Aorta (tissue), 5 donors: ENCODE results near the gene ARID5A. TPM values are rescaled to one million over a fixed set of nuclear protein-coding genes. Genes with fewer than 3 reads are reported as not detected.
A peak's percentile ranks its signal among the peaks of the same experiment; 100 is the strongest.

Source experiments
- ATAC-seq: fragments of 200-7000 bp; cut with Tn5 transposase; one replicate; pipeline ENCODE4 v1.9.1; 2022; ENCODE audit warnings: moderate library complexity; ENCODE audit not compliant: low FRiP score
- DNase-seq, 2 donors: peaks; one replicate each; pipeline ENCODE4 v3.0.0-alpha.2; 2020
- H3K27ac ChIP-seq, 2 donors: one replicate each; pipeline ENCODE4 v1.5.1; 2013; ENCODE audit warnings: low read length in 2 of 2, mild to moderate bottlenecking in 2 of 2, moderate library complexity in 2 of 2, control low read depth in 1 of 2, inconsistent platforms in 1 of 2, low read depth in 1 of 2
- H3K27me3 ChIP-seq, 2 donors: one replicate each; pipeline ENCODE4 v1.6.1; 2013; ENCODE audit warnings: control low read depth in 1 of 2, low read length in 1 of 2, mild to moderate bottlenecking in 1 of 2, moderate library complexity in 1 of 2; ENCODE audit not compliant: insufficient read depth in 2 of 2, control insufficient read depth in 1 of 2
- H3K36me3 ChIP-seq, 2 donors: one replicate each; pipeline ENCODE4 v1.6.1; 2013; ENCODE audit warnings: control low read depth in 1 of 2, low read length in 1 of 2, mild to moderate bottlenecking in 1 of 2; ENCODE audit not compliant: insufficient read depth in 2 of 2, control insufficient read depth in 1 of 2
- H3K4me1 ChIP-seq, 2 donors: one replicate each; pipeline ENCODE4 v1.6.1; 2013; ENCODE audit warnings: low read length in 2 of 2, control low read depth in 1 of 2, mild to moderate bottlenecking in 1 of 2, moderate library complexity in 1 of 2; ENCODE audit not compliant: insufficient read depth in 2 of 2, control insufficient read depth in 1 of 2
- H3K4me3 ChIP-seq, 2 donors: one replicate each; pipeline ENCODE4 v1.5.1; 2013; ENCODE audit warnings: low read length in 2 of 2, control low read depth in 1 of 2, mild to moderate bottlenecking in 1 of 2
- H3K9me3 ChIP-seq: one replicate; pipeline ENCODE4 v1.6.1; 2013; ENCODE audit warnings: mild to moderate bottlenecking, low read length; ENCODE audit not compliant: control insufficient read depth
- WGBS, 2 donors: extraction: QIAGEN DNeasy Blood & Tissue Kit; methylation state at CpG; one replicate each; pipeline ENCODE4 v1.1.7; 2013; 5-methylcytosine and 5-hydroxymethylcytosine counted together
- intact Hi-C, 2 donors: fragments of 100-400 bp; cut with DNase I; formaldehyde crosslinking; loops; one replicate each; pipeline versions ENCODE4 v1.14.2 to v1.15.0; 2022
- long read RNA-seq, 2 donors: library from polyadenylated mRNA; unstranded; transcript quantifications; one replicate each; pipeline ENCODE4 v2.0.0, GENCODE V29; 2020 to 2021
- polyA plus RNA-seq, 2 donors: library from polyadenylated mRNA; stranded (reverse); fragments of 200-250 nt; gene quantifications; one replicate each; pipeline ENCODE4 v1.2.3, GENCODE V29; 2013
- total RNA-seq, 2 donors: library from RNA; stranded (reverse); fragmentation: NEBNext Ultra II Directional; extraction: Animal tissue kit (Norgen Biotek cat#: 25700); gene quantifications; one replicate each; pipeline ENCODE4 v1.2.1, GENCODE V29; 2021
- donor health status: healthy with polysubstance abuse.
- donor health status: Bipolar disorder and iron deficiency.
- donor health status: DM: no; HTN: no; CAD: no.
- donor health status: DM: no; HTN: no; CAD: no.
- donor health status: DM: yes; HTN: yes; CAD: no.

The ARID5A gene, protein sequence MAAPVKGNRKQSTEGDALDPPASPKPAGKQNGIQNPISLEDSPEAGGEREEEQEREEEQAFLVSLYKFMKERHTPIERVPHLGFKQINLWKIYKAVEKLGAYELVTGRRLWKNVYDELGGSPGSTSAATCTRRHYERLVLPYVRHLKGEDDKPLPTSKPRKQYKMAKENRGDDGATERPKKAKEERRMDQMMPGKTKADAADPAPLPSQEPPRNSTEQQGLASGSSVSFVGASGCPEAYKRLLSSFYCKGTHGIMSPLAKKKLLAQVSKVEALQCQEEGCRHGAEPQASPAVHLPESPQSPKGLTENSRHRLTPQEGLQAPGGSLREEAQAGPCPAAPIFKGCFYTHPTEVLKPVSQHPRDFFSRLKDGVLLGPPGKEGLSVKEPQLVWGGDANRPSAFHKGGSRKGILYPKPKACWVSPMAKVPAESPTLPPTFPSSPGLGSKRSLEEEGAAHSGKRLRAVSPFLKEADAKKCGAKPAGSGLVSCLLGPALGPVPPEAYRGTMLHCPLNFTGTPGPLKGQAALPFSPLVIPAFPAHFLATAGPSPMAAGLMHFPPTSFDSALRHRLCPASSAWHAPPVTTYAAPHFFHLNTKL
- 100 to 1,000 TPM; 107 to 257 TPM for total RNA-seq
- polyA plus RNA-seq: 100 to 1,000 TPM in 1 of 2 donors, 10 to 100 TPM in 1; 51.5 to 264 TPM
- long read RNA-seq, donor 1, transcript ARID5A-202 (6 exons, 2,038 nt): minor isoform, 773 of 2,329 reads
- long read RNA-seq, donor 1, transcript ARID5A-201 (7 exons, 2,188 nt): major isoform, 1,030 of 2,329 reads
- long read RNA-seq, donor 1, transcript ARID5A-204 (5 exons, 940 nt): minor isoform, 54 of 2,329 reads
- long read RNA-seq, donor 1, partial matches to known transcripts: 161 of 2,329 reads
- long read RNA-seq, donor 1, other reads (novel, unspliced or antisense): 309 of 2,329 reads
- long read RNA-seq, donor 2, transcript ARID5A-201 (7 exons, 2,188 nt): major isoform, 36 of 99 reads
- long read RNA-seq, donor 2, transcript ARID5A-202 (6 exons, 2,038 nt): minor isoform, 23 of 99 reads
- long read RNA-seq, donor 2, partial matches to known transcripts: 15 of 99 reads
- long read RNA-seq, donor 2, other reads (novel, unspliced or antisense): 24 of 99 reads

DNA sequence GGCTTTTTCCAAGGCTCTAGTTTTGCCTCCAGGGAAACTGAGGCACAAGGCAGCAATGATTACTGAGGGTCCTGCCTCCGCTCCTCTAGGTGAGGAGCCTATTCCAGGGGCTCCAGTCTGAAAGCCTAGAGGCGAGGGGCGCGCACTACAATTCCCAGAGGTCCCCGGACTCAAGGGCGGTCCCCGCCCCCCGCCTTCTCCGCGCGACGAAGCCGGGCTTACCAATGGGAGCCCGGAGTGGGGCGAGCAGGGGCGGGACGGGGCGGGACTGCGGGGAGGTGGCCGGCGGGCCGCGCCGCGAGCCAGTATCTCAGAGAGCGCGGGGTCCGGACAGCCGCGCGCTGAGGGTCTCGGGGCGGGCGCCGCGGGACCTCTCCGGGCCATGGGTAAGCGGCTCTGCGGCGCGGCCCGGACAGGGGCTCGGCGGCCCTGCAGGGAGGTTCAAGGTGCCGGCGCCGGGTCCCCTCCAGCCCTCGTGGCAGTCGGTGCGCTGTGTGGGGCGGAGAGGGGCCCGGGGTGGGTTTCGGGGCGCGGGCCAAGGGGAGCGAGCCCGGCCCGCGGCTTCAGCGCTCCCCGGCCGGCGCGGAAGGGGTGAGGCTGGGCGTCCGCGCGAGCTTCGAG, at the start of gene ARID5A:
TSS of gene ARID5A (plus strand) at position 308 of the 621 bp plus-strand sequence. CDS start at position 383, 75 bp downstream.
- H3K9me3 ChIP-seq: no peaks in the 10 kb centered on the region
- H3K27ac ChIP-seq: peak within 1 kb of the TSS; percentile 24 to 75
- intact Hi-C loops: loop anchor here in 1 of 2 donors (2.0 to 10.0 kb wide), 2 partner anchors 16 to 98 kb away; partner anchors contain the start of gene KANSL3
- ATAC-seq: peak; percentile 81
- H3K4me1 ChIP-seq: peaks cover 4 to 6% of the 10 kb centered on the region in 2 donors
- 1 to 2% methylated on average over 23 to 69 of the region's 69 CpGs for WGBS, 2 donors
- no peaks in the 10 kb centered on the region for H3K27me3 ChIP-seq
- H3K36me3 ChIP-seq: no peaks in the 10 kb centered on the region
- DNase-seq: peak; percentile 98
- H3K4me3 ChIP-seq: peak within 1 kb of the TSS; percentile 59 to 90

DNA sequence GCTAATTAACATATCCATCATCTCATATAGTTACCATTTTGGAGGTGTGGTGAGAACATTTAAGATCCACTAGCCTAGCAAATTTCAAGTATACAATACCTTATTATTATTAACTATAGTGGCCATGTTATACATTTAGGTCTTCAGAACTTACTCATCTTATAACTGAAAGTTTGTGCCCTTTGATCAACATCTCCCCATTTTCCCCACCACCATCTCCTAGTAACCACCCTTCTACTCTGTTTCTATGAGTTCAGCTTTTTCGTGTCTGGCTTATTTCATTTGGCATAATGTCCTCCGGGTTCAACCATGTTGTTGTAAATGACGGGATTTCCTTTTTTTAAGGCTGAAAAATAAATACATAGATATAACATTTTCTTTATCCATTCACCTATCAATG, 47.3 kb upstream of the ARID5A start:
- WGBS, 2 donors: 75 to 78% methylated on average over 3 of the region's 3 CpGs
- intact Hi-C loops: no loop called here
- no peaks in the 10 kb centered on the region for H3K36me3 ChIP-seq

DNA sequence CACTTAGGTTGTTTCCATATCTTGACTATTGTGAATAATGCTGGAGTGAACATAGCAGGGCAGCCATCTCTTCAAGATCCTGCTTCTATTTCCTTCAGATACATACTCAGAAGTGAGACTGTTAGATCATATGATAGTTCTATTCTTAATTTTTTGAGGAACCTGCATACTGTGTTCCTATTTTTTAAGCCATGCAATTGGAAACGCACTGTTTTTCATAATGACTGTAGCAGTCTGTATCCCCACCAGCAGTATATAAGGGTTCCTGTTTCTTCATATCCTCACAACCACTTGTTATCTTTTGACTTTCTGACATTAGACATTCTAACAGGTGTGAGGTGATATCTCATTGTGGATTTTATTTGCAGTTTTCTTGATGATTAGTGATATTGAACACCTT, 46.9 kb upstream of the ARID5A start:
- Histone ChIP-seq H3K27me3 (no peaks in the 10 kb centered on the region), H3K4me1 (no peaks in the 10 kb centered on the region), H3K4me3 (no peak overlapping the region), H3K9me3 (peaks cover 1% of the 10 kb centered on the region), H3K36me3 (no peaks in the 10 kb centered on the region), H3K27ac (no peak overlapping the region)
- ATAC-seq (no peak), DNase-seq (no peak)
- 80 to 81% methylated on average over 1 of the region's 1 CpG for WGBS, 2 donors
- intact Hi-C loops: no loop called here

More for the DNA sequence above, 47.3 kb upstream of the ARID5A start:
- DNase-seq (no peak), ATAC-seq (no peak)
- Histone ChIP-seq H3K27ac (no peak overlapping the region), H3K27me3 (no peaks in the 10 kb centered on the region), H3K4me1 (no peaks in the 10 kb centered on the region), H3K4me3 (no peak overlapping the region), H3K9me3 (no peaks in the 10 kb centered on the region)

DNA sequence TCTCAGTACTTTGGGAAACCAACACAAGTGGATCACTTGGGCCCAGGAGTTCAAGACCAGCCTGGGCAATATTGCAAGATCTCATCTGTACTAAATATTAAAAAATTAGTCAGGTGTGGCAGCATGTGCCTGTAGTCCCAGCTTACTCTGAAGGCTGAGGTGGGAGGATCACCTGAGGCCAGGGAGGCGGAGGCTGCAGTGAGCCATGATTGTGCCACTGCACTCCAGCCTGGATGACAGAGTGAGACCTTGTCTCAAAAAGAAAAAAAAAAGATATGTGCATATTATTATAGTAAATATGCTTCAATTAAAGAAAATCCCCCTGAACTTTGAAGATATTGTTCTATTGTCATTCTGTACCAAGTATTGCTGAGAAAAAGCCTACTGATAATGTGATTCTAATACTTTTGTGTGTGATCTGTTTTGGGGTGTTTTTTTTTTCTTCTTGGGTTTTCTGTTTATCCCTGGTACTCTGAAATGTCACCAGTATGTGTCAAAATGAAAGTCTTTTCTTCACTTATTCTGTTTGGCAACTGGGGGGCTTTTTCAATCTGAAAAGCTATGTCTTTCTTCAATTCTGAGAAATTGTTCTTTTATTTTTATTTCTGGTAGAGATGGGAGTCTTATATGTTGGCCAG, 44.6 kb upstream of the ARID5A start:
- peaks cover 3% of the 10 kb centered on the region for H3K9me3 ChIP-seq
- 98 to 100% methylated on average over 1 of the region's 1 CpG for WGBS, 2 donors
- no peak overlapping the region for H3K4me3 ChIP-seq
- H3K36me3 ChIP-seq: no peaks in the 10 kb centered on the region
- no peak overlapping the region for H3K27ac ChIP-seq
- no peak for ATAC-seq
- intact Hi-C loops: no loop called here
- no peak for DNase-seq
- no peaks in the 10 kb centered on the region for H3K27me3 ChIP-seq
- H3K4me1 ChIP-seq: no peaks in the 10 kb centered on the region

DNA sequence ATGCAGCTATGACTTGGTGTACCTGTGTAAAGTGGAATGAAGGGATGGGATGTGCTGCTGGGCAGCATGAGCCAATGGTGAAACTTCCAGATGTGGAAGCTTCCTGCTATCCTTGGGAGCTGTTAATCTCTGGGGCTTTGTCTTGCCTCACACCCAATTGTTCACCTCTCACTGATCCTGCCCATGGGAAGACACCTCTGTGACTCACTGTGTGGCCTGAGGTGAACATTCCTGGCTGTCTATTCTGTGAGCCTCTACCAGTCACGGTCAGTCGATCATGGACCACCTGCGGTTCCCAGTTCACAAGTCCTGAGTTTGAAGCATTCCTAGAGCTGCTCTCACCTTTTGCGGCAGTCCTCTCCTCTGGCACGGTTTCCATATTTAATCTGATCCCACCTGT, 43.5 kb upstream of the ARID5A start:
- Histone ChIP-seq H3K4me3 (no peak overlapping the region), H3K4me1 (no peaks in the 10 kb centered on the region), H3K9me3 (peaks cover 3% of the 10 kb centered on the region), H3K36me3 (no peaks in the 10 kb centered on the region), H3K27ac (no peak overlapping the region), H3K27me3 (no peaks in the 10 kb centered on the region)
- 76 to 78% methylated on average over 5 of the region's 5 CpGs for WGBS, 2 donors
- intact Hi-C loops: no loop called here
- ATAC-seq: no peak
- no peak for DNase-seq

DNA sequence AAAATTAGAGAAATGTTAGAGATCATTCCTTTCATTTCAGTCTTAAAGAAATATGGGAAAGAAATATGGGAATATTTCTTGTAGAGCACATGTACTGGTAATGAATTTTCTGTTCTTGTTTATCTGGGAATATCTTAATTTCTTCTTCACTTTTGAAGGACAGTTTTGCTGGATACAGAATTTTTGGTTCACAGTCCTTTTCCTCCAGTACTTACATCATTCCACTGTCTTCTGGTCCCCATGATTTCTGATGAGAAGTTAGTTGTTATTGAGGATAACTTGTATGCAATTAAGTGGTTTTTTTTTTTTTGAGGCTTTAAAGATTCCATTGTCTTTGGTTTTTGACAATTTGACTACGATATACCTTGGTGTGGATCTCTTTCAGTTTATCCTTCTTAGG, 42.4 kb upstream of the ARID5A start:
- peaks cover 3% of the 10 kb centered on the region for H3K9me3 ChIP-seq
- intact Hi-C loops: no loop called here
- DNase-seq (no peak), ATAC-seq (no peak)
- WGBS, 2 donors: 88 to 90% methylated on average over 1 of the region's 1 CpG
- H3K27ac ChIP-seq: no peak overlapping the region
- H3K4me3 ChIP-seq: no peak overlapping the region
- H3K4me1 ChIP-seq: no peaks in the 10 kb centered on the region
- H3K36me3 ChIP-seq: no peaks in the 10 kb centered on the region
- no peaks in the 10 kb centered on the region for H3K27me3 ChIP-seq

DNA sequence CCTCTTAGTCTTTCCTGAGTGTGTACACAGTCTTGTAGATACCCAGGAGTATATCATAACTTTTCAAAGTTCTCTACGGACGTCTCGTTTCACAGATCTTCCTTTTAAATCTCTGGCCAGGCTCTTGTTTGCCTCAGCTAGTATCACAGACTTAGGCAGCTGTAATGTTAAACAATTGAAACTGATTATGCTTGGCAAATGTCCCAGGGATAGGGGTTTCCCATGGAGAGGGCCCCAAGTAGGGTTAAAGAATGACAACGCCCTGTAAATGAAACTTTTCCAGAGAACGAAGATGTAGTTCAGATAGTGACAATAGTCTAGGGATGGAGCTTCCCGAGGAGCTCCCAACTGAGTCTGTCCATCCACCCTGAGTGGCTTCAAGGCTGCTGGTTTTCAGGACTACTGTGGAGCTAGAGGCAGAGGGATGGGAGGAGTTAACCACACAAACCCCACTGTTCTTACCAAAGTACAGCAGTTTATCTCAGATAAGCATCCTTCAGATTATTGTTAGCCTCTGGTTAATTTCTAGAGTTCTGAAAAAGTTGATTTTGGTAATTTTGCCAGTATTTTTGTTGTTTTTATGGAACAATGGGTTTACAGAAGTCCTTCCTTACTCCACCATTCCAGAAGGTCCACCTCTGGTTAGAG, 40.4 kb upstream of the ARID5A start:
- H3K4me3 ChIP-seq: no peak overlapping the region
- no peaks in the 10 kb centered on the region for H3K36me3 ChIP-seq
- ATAC-seq: no peak
- DNase-seq: no peak
- peaks cover 3% of the 10 kb centered on the region for H3K9me3 ChIP-seq
- WGBS, 2 donors: 73 to 75% methylated on average over 6 of the region's 6 CpGs
- intact Hi-C loops: no loop called here
- H3K27me3 ChIP-seq: no peaks in the 10 kb centered on the region
- no peak overlapping the region for H3K27ac ChIP-seq
- H3K4me1 ChIP-seq: no peaks in the 10 kb centered on the region
